IPS-NIHi11 (cell line): Measurements from ENCODE around the gene ARGLU1.

ENCODE experiments used
- DNase-seq: peaks from one replicate; pipeline ENCODE4 v3.0.0; 2012; ENCODE audit warnings: mixed read lengths, low spot score

ARGLU1 gene

DNA sequence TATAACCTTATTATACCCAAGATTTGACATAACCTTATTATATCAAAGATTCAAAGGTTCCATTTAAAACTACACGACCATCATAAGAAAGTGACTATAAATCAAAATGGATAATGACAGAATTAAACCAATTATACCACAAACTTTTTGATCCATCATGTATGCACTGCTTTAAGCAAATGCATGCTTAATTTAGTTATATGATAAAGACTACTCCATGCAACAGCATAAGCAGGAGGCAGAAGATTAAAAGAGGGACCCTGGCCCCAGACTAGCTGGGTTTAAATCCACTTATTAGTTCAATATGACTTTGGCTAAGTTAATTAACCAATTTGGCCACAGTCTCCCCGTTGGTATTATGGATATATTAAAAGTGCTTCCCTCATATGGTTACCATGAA lies 43.8 kb downstream of the ARGLU1 start:
- DNase-seq: no peak

DNA sequence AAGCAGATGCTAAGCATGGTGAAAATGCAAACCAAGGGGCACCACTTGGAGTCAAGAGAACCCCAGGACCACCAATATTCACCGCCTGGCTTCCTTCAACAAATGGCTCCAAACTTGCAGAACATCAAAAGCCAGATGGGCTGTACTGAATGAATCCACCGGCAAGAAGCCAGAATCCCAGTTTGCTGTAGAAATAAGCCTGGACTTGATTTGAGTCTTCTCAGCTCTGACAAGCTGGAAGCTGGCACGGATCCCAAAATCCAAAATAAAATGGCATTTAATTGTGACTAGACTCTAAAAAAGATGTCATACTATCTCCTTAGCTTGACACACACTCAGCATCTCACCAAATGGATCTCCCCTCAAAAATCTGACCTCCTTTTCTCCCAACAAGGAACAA lies 44.4 kb downstream of the ARGLU1 start:
- DNase-seq: no peak

- DNase-seq: no peak
Observed at GRCh38 chr13:106522898-106523525, 44.9 kb downstream of the ARGLU1 start.

DNA sequence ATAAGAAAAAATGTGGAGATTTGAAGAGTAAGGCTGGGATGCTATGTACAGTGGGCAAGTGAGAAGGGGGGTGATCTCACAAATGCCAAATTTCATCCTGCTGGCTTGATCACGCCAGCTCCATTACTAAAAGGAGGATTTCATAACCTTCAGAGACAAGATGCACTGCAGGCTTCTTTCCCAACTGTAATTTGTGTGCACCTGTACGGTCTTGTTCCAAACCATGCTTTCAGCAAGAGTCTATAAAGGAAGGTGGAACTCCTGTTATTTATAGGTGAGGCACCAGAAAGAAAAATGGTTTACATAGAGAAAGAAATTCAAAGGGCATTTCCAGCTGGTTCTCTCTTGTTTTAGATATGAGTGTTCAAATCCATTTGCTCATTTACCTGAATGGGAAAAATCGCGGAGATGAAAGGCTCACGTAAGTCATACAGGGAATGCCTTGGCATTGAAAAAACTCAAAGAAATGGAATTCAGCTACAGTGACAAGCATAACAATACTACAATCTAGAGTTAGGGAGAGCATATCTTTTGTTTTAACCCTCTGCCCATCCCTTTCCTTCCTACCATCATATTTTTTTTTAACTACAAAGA lies 45.7 kb downstream of the ARGLU1 start:
- no peak for DNase-seq

DNA sequence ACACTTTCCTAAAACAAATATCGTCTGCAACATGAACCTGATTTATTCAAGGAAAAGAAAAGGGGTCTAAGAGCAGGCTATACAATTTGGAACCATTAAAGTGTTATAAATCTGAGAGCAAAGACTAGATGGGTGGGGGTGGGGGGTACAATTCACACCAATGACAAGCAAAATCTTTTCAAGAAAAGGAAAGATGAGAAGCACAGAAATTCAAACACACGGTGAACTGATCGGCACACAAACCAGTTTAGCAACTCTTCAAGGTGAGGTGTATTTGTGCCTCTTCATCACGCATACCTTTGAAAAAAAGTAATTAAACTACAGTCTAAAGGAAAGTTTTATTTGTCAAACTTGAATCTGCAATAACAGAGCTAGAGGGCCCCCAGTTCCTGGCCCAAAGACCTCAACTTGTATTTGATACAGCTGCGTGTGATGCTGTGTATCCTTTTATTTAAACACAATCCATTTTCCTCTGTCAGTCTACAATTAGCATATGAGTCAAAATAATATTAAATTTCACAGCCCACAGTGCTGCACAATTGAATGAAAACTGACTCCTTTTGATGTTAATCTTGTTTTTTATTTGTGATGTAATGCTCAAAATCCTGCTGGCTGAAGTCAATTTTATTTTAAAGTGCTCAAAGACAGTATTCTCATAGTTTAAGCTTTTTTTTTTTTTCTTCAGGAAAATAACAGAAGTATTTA lies 46.7 kb downstream of the ARGLU1 start:
- no peak for DNase-seq

DNA sequence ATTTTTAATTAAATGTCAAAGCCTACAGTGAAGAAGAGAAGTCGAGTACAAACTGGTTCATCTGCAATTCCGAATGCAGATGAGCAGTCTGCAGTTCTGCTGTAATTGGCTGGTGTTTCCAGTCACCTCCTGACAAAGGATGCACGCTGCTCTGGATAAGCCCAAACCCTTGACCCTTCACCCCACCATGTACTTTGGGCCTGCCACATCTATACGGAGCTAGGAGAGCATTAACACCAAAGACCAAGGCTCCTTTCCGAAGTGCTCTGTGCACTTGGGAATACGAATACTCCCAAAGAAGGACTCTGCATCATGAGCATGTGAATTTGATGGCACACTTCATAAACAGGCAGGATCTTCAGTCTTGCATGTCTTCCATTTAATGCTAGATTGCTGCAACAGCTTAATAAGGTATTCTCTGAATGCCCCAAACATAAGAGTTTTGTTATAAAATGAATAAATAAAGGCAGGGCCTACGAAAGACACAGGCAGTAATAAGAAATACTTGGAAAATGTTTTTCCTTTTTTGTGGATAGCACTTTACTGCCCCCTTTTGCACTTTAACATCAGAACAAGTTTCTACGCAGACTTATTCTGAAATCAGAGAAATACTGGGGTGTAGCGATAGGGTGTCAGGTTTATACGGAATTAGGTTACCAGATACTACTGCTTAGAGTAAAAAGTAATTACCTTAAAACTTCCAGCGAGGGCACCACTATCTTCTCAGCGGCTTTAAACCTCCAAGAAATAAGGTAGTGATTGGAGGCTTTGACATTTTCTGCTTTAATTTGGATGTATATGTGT lies 47.5 kb downstream of the ARGLU1 start:
- no peak for DNase-seq

DNA sequence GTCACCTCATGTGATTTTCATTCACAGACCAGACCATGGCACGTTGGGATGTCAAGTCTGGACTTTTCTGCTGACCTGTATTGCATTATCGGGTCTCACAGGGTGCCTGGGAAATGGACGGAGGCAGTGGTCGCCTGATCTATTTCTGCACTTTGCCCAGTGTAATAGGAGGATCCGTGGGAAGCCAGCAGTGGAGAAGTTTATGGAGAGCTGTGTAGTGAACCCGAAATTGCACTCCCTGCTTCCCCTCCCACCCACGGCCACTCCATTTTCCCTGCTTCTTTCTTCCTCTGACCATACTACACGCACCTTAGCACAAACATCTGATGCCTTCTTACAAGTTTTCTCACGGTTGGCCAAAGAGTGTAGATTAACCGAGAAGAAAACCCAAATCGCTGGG lies 49.4 kb downstream of the ARGLU1 start:
- DNase-seq: no peak

DNA sequence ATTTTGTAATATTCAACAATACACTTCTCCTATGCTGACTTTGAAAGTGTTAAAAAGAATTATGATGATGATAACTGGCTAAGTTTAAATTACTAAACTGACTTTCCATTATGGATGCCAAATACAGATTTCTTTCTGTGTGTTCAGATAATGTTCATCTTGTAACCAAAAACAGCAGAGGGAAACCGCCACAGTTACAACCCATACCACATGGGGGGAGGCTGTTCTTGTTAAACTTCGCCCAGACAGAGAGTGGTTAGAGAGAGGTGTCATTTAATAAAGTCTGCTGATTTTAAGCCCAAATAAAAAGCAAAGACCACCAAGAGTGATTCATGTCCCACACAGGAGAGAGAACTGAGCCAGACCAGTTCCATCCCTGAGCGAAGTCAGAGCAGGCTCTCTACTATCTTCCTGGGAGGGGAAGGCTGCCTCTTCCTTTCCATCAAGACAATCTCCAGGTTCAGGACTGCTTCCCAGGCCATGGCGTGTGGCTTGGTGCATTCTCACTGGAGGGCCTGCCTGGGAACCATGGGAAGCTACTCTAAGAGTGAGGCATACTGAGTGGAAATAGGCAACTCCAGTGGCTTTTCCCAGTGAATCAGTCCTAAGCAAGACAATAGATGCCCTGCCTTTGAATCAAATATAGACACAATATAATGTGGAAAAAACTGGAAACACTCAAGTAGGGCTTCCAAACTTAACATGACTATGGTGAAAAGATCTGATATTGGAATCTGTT lies 50.7 kb downstream of the ARGLU1 start:
- DNase-seq: no peak

DNA sequence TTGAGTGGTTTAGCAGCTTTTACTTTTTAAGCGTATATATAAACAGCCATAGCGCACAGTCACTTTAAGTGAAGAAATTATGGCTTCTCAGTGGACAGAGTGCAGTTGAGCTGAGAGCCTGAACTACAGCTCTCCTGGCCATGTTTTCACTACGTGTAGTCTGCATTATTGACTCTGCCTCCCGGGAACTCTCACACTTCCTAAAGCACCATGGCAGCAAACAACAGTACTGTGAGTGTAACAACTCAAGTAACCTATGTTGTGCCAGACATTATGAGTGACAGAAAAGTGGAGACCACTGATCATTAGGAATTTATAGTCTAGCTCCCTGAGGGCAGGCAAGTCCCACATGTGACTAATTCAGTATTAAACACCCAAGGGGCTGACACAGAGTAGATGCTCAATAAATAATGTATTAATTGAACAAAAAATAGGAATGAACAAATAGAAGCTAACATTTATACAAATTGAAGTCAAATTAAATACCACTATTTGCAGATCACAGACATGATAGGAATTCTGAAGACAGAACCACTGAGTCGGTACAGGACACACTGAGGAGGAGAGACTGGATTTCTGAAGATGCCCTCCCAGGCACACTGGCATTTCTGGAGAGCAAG lies 52.2 kb downstream of the ARGLU1 start:
- no peak for DNase-seq

DNA sequence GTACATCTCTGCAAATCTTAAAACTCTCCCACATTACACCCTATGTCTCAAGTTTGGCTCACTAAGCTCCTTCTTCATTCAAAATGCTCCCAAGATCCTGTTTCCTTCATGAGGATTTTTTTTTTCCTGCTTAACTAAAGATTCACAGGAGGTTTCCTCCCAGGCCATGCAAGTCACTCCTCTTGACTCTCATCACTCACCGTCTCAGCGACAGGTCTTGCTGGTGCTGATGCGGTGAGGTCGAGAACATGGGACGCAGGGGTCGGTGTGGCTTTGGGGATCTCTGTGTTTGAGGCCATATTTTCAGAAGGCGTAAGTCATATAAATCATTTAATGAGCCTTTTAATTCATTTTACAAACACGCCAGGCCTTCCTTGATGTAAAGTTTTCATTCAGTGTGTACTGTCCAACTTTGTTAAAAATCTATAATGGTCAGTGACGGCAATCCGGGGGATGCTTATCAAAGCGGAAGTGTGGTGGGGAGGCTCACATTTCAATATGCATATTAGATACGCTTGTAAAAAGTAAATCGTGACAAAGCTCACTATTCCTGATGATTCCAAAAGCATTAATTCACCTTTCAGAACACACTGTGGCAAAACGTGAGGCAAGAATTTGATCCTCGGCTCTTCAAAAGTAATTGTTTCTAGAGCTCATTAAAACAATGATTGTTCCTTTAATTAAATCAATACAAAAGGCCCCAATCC lies 52.9 kb downstream of the ARGLU1 start:
- no peak for DNase-seq

DNA sequence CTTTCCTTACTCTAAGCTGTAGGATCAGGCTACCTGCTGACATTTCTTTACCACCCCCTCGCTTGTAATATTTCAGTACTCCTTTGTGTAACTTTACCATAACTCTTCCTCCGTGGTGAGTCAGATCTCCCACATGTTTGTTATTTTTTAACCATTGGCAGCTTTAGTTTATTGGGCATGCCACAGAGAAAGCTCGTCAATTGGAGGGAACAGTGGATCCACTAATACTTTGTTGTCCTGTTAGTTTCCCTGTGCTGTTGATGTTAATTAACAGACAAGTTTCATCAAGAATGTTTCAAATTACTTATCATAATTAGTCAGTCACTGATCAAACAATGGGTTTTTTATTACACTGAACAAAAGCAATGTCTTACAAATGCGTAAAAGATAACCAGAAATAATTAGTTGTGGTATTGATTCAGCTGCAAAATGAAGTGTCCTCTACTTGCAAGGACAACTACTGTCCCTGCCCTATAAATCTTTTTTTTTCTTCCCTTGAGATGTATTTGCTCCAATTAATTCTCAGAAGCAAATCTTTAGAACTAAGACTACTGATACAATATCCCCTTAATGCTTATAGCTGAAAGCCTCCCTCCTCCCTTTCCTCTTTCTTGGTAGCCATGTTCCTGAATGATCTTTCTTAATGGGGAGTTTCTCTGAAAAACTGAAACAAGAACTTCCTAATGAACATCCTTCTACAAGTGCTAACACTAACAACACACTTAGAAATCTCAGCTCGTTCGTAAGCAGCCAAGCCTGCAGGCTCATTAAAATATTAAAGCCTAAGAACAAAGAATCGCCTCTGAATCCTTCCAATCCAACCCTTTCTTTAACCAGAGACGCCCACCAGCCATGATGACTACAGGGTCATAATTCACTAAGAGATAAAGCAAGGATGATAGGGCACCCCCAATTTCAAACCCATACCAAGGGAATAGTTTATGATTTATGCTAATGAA lies 54.6 kb downstream of the ARGLU1 start:
- no peak for DNase-seq

- no peak for DNase-seq
Observed at GRCh38 chr13:106507560-106508274, 60.2 kb downstream of the ARGLU1 start.

DNA sequence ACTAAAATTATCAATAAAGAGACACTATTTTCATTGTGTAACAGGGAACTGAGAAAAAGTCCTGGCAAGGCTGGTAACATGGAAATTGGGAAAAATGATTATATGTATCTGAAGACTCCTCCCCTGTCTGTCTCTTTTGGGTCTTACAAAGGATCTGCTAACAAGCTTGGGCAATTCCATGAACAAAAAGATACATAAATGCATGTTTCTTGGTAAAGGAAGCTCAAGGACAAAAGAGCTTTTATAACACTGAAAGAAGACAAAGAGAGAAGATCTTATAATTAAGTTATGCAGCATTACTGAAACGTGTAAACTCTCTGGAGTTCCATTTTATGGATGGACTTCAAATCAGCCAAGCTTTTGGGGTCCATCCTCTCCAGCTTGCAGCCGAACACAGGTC lies 61.7 kb downstream of the ARGLU1 start:
- no peak for DNase-seq

DNA sequence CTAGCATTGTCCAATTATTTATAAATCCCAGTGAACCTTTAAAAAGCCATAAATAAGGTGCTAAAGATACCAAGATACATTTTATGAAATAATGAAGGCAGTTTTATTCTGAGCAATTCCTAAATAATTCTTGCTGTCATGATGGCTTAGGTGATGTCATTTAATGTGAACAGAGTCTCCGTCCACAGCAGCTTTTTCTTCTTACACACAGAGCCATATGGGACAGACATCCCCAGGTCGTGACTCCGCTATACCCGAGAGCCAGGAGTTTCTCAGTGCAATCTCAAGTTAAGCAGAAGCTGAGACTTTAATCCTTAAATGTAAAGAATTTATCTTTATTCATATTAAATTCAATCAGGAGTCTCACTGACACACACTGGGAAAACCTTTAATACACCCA lies 62.2 kb downstream of the ARGLU1 start:
- no peak for DNase-seq

- DNase-seq: no peak
Observed at GRCh38 chr13:106505295-106505694, 62.6 kb downstream of the ARGLU1 start.

GRCh38 chr13:106503730-106504453 lies 64.0 kb downstream of the ARGLU1 start:
- no peak for DNase-seq

DNA sequence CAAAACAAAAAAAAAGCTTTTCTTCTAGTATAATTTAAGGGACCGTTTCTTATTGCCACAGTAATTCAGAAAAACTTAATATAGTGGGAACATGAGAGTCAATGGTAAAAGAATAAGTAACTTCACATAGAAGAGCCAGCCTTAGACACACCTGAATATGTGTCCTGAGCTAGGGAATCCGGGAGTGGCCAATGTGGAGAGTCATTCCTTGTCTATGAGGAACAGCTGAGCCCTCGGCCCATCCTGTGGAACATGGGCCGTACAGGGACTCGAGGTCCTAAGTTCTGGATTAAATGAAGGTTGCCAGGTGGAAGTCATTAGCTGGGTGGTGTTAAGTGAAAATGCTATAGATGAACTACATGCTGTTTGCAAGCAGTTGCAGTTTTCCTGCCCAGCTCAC lies 64.7 kb downstream of the ARGLU1 start:
- no peak for DNase-seq

DNA sequence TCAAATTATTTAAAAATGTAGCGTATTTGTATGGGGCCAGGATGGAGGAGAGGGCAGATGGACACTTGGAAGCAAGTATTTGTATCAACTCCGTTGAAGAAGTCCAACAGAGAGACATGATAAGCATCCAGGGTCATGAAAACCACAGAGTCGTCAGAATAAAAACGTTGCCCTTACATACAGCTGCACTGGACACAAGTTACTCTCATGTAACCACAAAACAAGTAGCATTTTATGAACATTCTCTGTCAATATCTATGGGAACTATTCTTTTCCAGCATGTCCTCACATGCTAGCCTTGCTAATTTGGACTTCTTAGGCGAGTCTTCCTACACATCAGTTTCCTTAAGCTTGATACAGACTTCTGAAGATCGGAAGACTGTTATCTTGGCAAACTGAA lies 67.5 kb downstream of the ARGLU1 start:
- DNase-seq: no peak
